Natural killer cell (primary cell): ENCODE measurements around the gene LBX2. TPM values are rescaled to one million over a fixed set of nuclear protein-coding genes. Genes with fewer than 3 reads are reported as not detected.
A peak's percentile ranks its signal among the peaks of the same experiment; 100 is the strongest.

ENCODE experiments used
- ATAC-seq, 3 donors: fragments of 150-1000 bp in 2 of 3; fragments of 200-7000 bp in 1 of 3; cut with Tn5 transposase; 1 replicate in 1 of 3; 2 replicates in 2 of 3; pipeline ENCODE4 v1.10.0; 2021; ENCODE audit warnings: mild to moderate bottlenecking in 2 of 3, moderate library complexity in 2 of 3
- DNase-seq, 2 donors: peaks; one replicate each; pipeline versions ENCODE4 v3.0.0 to v3.0.0-alpha.2; 2013 to 2021; ENCODE audit warnings: mixed read lengths in 1 of 2
- H3K27ac ChIP-seq: one replicate; pipeline ENCODE4 v1.5.1; 2013; ENCODE audit warnings: mild to moderate bottlenecking, low read length
- H3K27me3 ChIP-seq: one replicate; pipeline ENCODE4 v1.6.1; 2013; ENCODE audit warnings: low read length; ENCODE audit not compliant: control insufficient read depth, insufficient read depth
- H3K36me3 ChIP-seq: one replicate; pipeline ENCODE4 v1.6.1; 2013; ENCODE audit warnings: low read length; ENCODE audit not compliant: control insufficient read depth, insufficient read depth
- H3K4me1 ChIP-seq: one replicate; pipeline ENCODE4 v1.6.1; 2013; ENCODE audit warnings: low read length; ENCODE audit not compliant: control insufficient read depth, insufficient read depth
- H3K4me3 ChIP-seq: one replicate; pipeline ENCODE4 v1.5.1; 2013; ENCODE audit warnings: low read length
- H3K9me3 ChIP-seq: one replicate; pipeline ENCODE4 v1.6.1; 2013; ENCODE audit warnings: low read length; ENCODE audit not compliant: control insufficient read depth, insufficient read depth
- H3K27ac Mint-ChIP-seq, 2 donors: one replicate each; pipeline ENCODE4 v1.8.0; 2022; ENCODE audit warnings: mild to moderate bottlenecking in 2 of 2, mixed read lengths in 2 of 2, moderate library complexity in 1 of 2
- H3K27me3 Mint-ChIP-seq, 2 donors: one replicate each; pipeline ENCODE4 v1.8.0; 2022; ENCODE audit warnings: low read depth in 2 of 2, mixed read lengths in 2 of 2
- H3K36me3 Mint-ChIP-seq: one replicate; pipeline ENCODE4 v1.8.0; 2022; ENCODE audit warnings: mixed read lengths
- H3K4me1 Mint-ChIP-seq, 2 donors: one replicate each; pipeline ENCODE4 v1.8.0; 2022; ENCODE audit warnings: mixed read lengths in 2 of 2
- H3K4me3 Mint-ChIP-seq: one replicate; pipeline ENCODE4 v1.8.0; 2022; ENCODE audit warnings: mild to moderate bottlenecking, moderate library complexity, mixed read lengths
- H3K9me3 Mint-ChIP-seq, 2 donors: one replicate each; pipeline ENCODE4 v1.8.0; 2022; ENCODE audit warnings: mixed read lengths in 2 of 2
- CTCF ChIP-seq: fragments of 200-600 bp; IDR thresholded peaks from one replicate; pipeline ENCODE4 v1.8.0; 2022; ENCODE audit warnings: antibody characterized with exemption
- WGBS: methylation state at CpG from one replicate; pipeline ENCODE4 v1.1.7; 2013; ENCODE audit warnings: missing lambda C conversion rate; ENCODE audit not compliant: insufficient coverage; 5-methylcytosine and 5-hydroxymethylcytosine counted together
- intact Hi-C: fragments of 100-400 bp; cut with micrococcal nuclease; formaldehyde crosslinking; loops from one replicate; pipeline ENCODE4 v1.14.2; 2022
- total RNA-seq, 4 donors: library from RNA; stranded (reverse); fragments of 120-200 nt in 1 of 4; gene quantifications; one replicate each; pipeline versions ENCODE4 v1.2.3 to v1.2.4, GENCODE V29; 2013 to 2022

The LBX2 gene
- total RNA-seq, 3 donors from 2014 or later (not counting 1 experiment from before 2014, with no cell fraction given): 1.7 to 1.9 (median 1.8) TPM

GRCh38 chr2:74458938-74459363 lies 40.5 kb downstream of the LBX2 start:
- peak in 1 of 2 donors; percentile 44 for DNase-seq
- Histone ChIP-seq H3K4me1 (peaks cover 38% of the 10 kb centered on the region), H3K27me3 (no peaks in the 10 kb centered on the region), H3K9me3 (no peaks in the 10 kb centered on the region), H3K4me3 (peak overlapping the region; percentile 89), H3K27ac (peak overlapping the region; percentile 79), H3K36me3 (peaks cover 10% of the 10 kb centered on the region)
- Mint-ChIP-seq H3K36me3 (no peaks in the 10 kb centered on the region), H3K9me3 (no peaks in the 10 kb centered on the region), H3K4me3 (peak overlapping the region; percentile 98), H3K4me1 (peaks cover 58 to 71% of the 10 kb centered on the region in 2 donors), H3K27ac (peak overlapping the region; percentile 98 to 99), H3K27me3 (no peaks in the 10 kb centered on the region)
- intact Hi-C loops: loop anchor here (1.0 to 10.0 kb wide), 6 partner anchors 13 to 1224 kb away; partner anchors contain the start of genes C2orf81, CCT7, MRPL53 and PCGF1
- no peak for ATAC-seq
- TF ChIP-seq CTCF: no peak
- 15% methylated on average over 7 of the region's 10 CpGs for WGBS

GRCh38 chr2:74458132-74458937 lies 41.1 kb downstream of the LBX2 start, which contains the start of gene WBP1:
Gene WBP1 (plus strand): TSS chr2:74458438. CDS start chr2:74458603, 165 bp downstream.
- H3K36me3 Mint-ChIP-seq: no peaks in the 10 kb centered on the region
- intact Hi-C loops: loop anchor here (1.0 to 10.0 kb wide), 6 partner anchors 14 to 1224 kb away; partner anchors contain the start of genes C2orf81, CCT7, MRPL53 and PCGF1
- H3K36me3 ChIP-seq: peaks cover 10% of the 10 kb centered on the region
- no peaks in the 10 kb centered on the region for H3K9me3 ChIP-seq
- H3K9me3 Mint-ChIP-seq: no peaks in the 10 kb centered on the region
- H3K27me3 ChIP-seq: no peaks in the 10 kb centered on the region
- H3K4me3 Mint-ChIP-seq: peak within 1 kb of the TSS; percentile 98
- H3K27ac ChIP-seq: peak within 1 kb of the TSS; percentile 99
- peak within 1 kb of the TSS; percentile 98 to 99 for H3K27ac Mint-ChIP-seq
- H3K4me1 ChIP-seq: peaks cover 37% of the 10 kb centered on the region
- TF ChIP-seq CTCF: no peak
- peak; percentile 77 to 93 (median 81) for ATAC-seq
- no peaks in the 10 kb centered on the region for H3K27me3 Mint-ChIP-seq
- WGBS: 0% methylated on average over 30 of the region's 38 CpGs
- H3K4me1 Mint-ChIP-seq: peaks cover 59 to 73% of the 10 kb centered on the region in 2 donors
- peak within 1 kb of the TSS; percentile 89 for H3K4me3 ChIP-seq
- DNase-seq: peak; percentile 98 to 100

- Mint-ChIP-seq H3K4me3 (peak overlapping the region; percentile 98), H3K27me3 (no peaks in the 10 kb centered on the region), H3K27ac (peak overlapping the region; percentile 98 to 99), H3K9me3 (no peaks in the 10 kb centered on the region), H3K4me1 (peaks cover 63 to 80% of the 10 kb centered on the region in 2 donors), H3K36me3 (no peaks in the 10 kb centered on the region)
- Histone ChIP-seq H3K27ac (peak overlapping the region; percentile 99), H3K27me3 (no peaks in the 10 kb centered on the region), H3K9me3 (no peaks in the 10 kb centered on the region), H3K4me3 (peak overlapping the region; percentile 89), H3K4me1 (peaks cover 44% of the 10 kb centered on the region), H3K36me3 (peaks cover 8% of the 10 kb centered on the region)
- no peak for TF ChIP-seq CTCF
- WGBS: under 1% methylated on average over 43 of the region's 46 CpGs
- DNase-seq: peak; percentile 81 to 89
- intact Hi-C loops: loop anchor here (1.0 to 10.0 kb wide), 6 partner anchors 15 to 1223 kb away; partner anchors contain the start of genes C2orf81, CCT7, MRPL53 and PCGF1
- ATAC-seq: peak; percentile 37 to 62 (median 51)
These were observed 41.8 kb downstream of the LBX2 start for GRCh38 chr2:74457549-74458131.
